ENCODE measurements around the gene SNED1. TPM values are rescaled to one million over a fixed set of nuclear protein-coding genes. Genes with fewer than 3 reads are reported as not detected.

The SNED1 gene
- polyA plus RNA-seq, 2 donors: 3.3 to 3.6 TPM

DNA sequence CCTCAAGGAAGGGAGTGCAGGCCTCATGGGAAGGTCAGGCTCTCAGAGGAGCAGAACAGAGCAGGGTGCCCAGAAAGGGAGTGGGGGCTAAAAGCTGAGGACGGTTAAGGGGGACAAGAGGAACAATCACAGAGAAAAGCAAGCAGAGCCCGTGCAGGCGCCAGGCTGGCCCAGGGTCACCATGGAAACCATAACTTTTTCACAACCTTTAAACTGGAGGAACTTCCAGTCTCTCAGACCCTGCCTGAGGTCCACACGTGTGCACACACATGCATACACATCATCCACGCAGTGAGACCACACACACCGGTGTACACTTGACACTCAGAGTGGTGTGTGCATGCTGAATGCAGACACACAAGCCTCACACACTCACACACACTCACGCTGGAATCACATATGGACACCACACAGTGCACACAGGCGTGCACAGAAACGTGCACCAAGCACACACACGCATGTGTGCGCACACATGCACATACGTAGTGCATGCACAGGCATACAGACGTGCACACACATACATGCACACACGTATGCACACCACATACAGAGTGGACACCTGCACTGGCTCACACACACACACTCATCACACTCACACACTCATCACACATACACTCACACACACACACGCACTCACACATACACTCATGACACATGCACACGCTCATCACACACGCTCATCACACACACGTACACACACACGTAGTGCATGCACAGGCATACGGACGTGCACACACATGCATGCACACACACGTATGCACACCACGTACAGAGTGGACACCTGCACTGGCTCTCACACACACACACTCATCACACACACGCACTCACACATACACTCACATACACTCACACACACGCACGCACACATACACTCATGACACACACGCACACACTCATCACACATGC lies 37.2 kb upstream of the SNED1 start:
- 72 to 81% methylated on average over 27 of the region's 27 CpGs for WGBS, 2 donors
- no peaks in the 10 kb centered on the region for H3K27me3 ChIP-seq (ENCODE audit: control insufficient read depth in 1 of 2, insufficient read depth in 2 of 2, low read length in 2 of 2)
- peaks cover 0 to 2% of the 10 kb centered on the region in 2 donors for H3K9me3 ChIP-seq (ENCODE audit: control insufficient read depth in 2 of 2, insufficient read depth in 1 of 2, low read depth in 1 of 2, low read length in 1 of 2)
- H3K27ac ChIP-seq (ENCODE audit: low read depth in 2 of 2, low read length in 1 of 2): no peak overlapping the region
- no peak overlapping the region for H3K4me3 ChIP-seq (ENCODE audit: low read depth in 1 of 2, low read length in 2 of 2)
- peaks cover 3 to 11% of the 10 kb centered on the region in 2 donors for H3K4me1 ChIP-seq (ENCODE audit: control insufficient read depth in 2 of 2, insufficient read depth in 2 of 2, low read length in 1 of 2)
- no peaks in the 10 kb centered on the region for H3K36me3 ChIP-seq (ENCODE audit: control insufficient read depth in 2 of 2, insufficient read depth in 2 of 2, low read length in 1 of 2)

DNA sequence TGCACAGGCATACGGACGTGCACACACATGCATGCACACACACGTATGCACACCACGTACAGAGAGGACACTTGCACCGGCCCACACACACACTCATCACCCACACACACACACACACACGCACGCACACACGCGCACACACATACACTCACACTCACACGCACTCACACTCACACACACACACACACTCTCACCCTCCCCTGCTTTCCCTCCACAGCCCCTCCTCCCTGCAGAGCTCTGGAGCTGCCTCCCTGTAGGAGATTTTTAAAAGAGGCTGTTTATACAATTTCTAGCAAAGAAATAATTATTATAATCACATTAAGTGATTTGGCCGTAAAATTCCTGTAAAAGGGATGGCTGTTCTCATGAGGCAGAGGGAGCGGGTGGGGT lies 36.5 kb upstream of the SNED1 start:
- no peak overlapping the region for H3K27ac ChIP-seq (ENCODE audit: low read depth in 2 of 2, low read length in 1 of 2)
- peaks cover 3 to 11% of the 10 kb centered on the region in 2 donors for H3K4me1 ChIP-seq (ENCODE audit: control insufficient read depth in 2 of 2, insufficient read depth in 2 of 2, low read length in 1 of 2)
- H3K4me3 ChIP-seq (ENCODE audit: low read depth in 1 of 2, low read length in 2 of 2): no peak overlapping the region

DNA sequence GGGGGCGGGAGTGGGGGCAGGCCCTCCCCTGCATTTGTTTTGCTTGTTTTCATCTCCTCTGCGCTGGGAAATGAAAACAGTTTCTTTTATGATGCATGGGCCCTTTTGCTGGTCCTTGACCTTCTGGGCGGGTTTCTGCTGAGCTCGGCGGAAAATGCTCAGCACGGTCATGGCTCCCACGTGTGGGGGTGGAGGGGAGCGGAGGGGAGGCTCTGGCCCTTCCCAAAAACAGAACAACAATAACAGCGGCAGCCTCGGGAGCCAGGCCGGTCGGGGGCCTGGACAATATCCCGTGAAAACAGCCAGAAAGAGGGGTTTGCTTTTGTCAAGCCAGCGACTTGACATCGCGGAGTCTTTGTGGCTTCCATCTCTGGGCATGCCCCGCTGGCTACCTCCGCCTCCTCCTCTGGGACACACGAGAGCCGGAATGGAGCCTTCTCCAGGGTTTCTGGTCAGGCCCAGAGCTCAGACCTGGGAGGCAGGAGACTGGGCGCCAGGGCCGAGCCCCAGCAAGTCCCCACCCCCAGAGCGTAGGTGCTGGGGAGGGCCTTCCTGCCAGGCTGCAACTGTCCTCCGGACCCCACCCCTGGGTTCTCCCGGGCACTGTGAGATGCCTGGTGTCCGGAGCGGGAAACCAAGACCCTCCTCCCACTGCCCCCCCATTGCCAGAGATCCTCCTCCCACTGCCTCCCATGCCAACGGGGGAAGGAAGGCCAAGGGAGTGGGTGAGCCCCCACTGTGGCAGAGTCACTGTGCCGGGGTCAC lies 35.9 kb upstream of the SNED1 start:
- peaks cover 0 to 2% of the 10 kb centered on the region in 2 donors for H3K9me3 ChIP-seq (ENCODE audit: control insufficient read depth in 2 of 2, insufficient read depth in 1 of 2, low read depth in 1 of 2, low read length in 1 of 2)
- no peak overlapping the region for H3K4me3 ChIP-seq (ENCODE audit: low read depth in 1 of 2, low read length in 2 of 2)
- no peaks in the 10 kb centered on the region for H3K27me3 ChIP-seq (ENCODE audit: control insufficient read depth in 1 of 2, insufficient read depth in 2 of 2, low read length in 2 of 2)
- whole genome bisulfite sequencing, 2 donors: 58 to 59% methylated on average over 29 of the region's 29 CpGs
- peaks cover 5 to 11% of the 10 kb centered on the region in 2 donors for H3K4me1 ChIP-seq (ENCODE audit: control insufficient read depth in 2 of 2, insufficient read depth in 2 of 2, low read length in 1 of 2)
- no peaks in the 10 kb centered on the region for H3K36me3 ChIP-seq (ENCODE audit: control insufficient read depth in 2 of 2, insufficient read depth in 2 of 2, low read length in 1 of 2)
- H3K27ac ChIP-seq (ENCODE audit: low read depth in 2 of 2, low read length in 1 of 2): peak overlapping the region; percentile 12 to 60

More for the DNA sequence above, 36.5 kb upstream of the SNED1 start:
- 54 to 69% methylated on average over 12 of the region's 12 CpGs for WGBS, 2 donors
- Histone ChIP-seq H3K27me3 (ENCODE audit: control insufficient read depth in 1 of 2, insufficient read depth in 2 of 2, low read length in 2 of 2) (no peaks in the 10 kb centered on the region), H3K36me3 (ENCODE audit: control insufficient read depth in 2 of 2, insufficient read depth in 2 of 2, low read length in 1 of 2) (no peaks in the 10 kb centered on the region), H3K9me3 (ENCODE audit: control insufficient read depth in 2 of 2, insufficient read depth in 1 of 2, low read depth in 1 of 2, low read length in 1 of 2) (peaks cover 0 to 2% of the 10 kb centered on the region in 2 donors)

DNA sequence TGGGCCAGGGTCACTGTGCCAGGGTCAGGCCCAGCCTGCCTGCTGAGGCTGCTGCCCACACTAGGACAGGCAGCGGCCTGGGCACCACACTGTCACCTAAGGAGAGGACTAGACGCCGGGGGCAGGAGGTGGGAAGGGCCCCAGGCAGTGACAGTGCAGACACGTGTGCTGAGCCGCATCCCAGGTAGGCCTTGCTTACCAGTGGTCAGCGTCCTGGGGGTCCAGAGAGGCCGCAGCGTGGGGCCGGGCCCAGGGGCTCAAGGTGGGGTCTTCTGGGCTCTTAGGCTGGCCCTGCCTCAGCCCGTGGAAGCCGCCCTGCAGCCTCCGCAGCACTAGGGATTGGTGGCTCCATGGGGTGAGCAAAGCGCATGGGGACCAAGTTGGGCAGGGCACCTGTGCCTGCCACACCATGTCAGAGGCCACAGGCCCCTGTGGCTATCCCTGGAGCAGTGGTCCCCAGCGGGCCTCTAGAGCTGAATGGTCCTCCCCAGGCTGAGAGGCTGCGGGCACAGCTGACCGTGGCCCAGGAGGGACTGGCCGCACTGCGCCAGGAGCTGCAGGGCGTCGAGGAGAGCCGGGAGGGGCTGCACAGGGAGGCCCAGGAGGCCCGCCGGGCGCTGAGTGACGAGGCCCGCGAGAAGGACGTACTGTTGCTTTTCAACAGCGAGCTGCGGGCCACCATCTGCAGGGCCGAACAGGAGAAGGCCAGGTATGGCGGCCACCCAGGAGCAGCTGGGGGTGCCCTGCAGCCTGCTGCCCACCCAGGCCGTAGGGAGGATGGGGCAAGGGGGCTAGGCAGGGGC lies 35.2 kb upstream of the SNED1 start:
- Histone ChIP-seq H3K27ac (ENCODE audit: low read depth in 2 of 2, low read length in 1 of 2) (peak overlapping the region in 1 of 2 donors; percentile 60), H3K4me3 (ENCODE audit: low read depth in 1 of 2, low read length in 2 of 2) (no peak overlapping the region), H3K4me1 (ENCODE audit: control insufficient read depth in 2 of 2, insufficient read depth in 2 of 2, low read length in 1 of 2) (peaks cover 5 to 8% of the 10 kb centered on the region in 2 donors), H3K27me3 (ENCODE audit: control insufficient read depth in 1 of 2, insufficient read depth in 2 of 2, low read length in 2 of 2) (no peaks in the 10 kb centered on the region), H3K9me3 (ENCODE audit: control insufficient read depth in 2 of 2, insufficient read depth in 1 of 2, low read depth in 1 of 2, low read length in 1 of 2) (peaks cover 0 to 2% of the 10 kb centered on the region in 2 donors), H3K36me3 (ENCODE audit: control insufficient read depth in 2 of 2, insufficient read depth in 2 of 2, low read length in 1 of 2) (no peaks in the 10 kb centered on the region)
- 92 to 95% methylated on average over 33 of the region's 33 CpGs for WGBS, 2 donors

DNA sequence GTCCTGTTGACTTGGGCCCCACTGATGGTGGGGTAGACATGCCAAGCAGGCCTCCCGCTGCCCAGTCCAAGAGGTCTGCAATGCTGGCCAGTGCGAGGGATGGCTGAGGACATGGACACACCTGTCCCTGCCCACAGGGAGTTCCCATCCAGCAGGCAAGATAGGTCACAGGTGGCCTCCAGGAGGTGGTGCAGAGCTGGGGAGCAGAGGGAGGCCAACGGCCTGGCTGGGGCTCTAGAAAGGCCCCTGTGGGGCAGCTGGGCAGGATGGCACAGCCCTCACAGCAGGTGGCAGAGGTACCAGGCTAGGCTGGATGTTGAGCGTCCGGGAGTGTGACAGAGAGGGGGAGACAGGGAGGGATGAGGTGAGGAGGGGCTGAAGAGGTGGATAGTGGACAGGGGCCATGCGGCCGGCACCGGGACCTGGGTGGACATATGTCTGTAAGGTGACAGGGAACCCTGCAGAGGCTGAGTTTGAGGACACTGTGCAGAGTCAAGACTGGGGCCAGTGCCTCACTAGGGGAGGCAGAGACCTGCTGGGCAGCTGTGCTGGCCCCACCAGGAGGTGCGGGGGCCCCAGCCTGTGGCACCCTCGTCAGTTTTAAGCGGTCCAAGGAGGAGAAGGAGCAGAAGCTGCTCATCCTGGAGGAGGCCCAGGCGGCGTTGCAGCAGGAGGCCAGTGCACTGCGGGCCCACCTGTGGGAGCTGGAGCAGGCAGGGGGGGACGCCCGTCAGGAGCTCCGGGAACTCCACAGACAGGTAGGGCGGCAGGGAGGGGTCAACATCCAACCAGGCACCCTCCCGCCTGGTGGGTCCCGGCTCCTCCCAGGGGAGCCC lies 34.3 kb upstream of the SNED1 start:
- WGBS, 2 donors: 90 to 92% methylated on average over 18 to 20 of the region's 20 CpGs
- Histone ChIP-seq H3K9me3 (ENCODE audit: control insufficient read depth in 2 of 2, insufficient read depth in 1 of 2, low read depth in 1 of 2, low read length in 1 of 2) (peaks cover 0 to 2% of the 10 kb centered on the region in 2 donors), H3K27ac (ENCODE audit: low read depth in 2 of 2, low read length in 1 of 2) (no peak overlapping the region), H3K4me1 (ENCODE audit: control insufficient read depth in 2 of 2, insufficient read depth in 2 of 2, low read length in 1 of 2) (peaks cover 5 to 8% of the 10 kb centered on the region in 2 donors), H3K27me3 (ENCODE audit: control insufficient read depth in 1 of 2, insufficient read depth in 2 of 2, low read length in 2 of 2) (no peaks in the 10 kb centered on the region), H3K4me3 (ENCODE audit: low read depth in 1 of 2, low read length in 2 of 2) (no peak overlapping the region), H3K36me3 (ENCODE audit: control insufficient read depth in 2 of 2, insufficient read depth in 2 of 2, low read length in 1 of 2) (no peaks in the 10 kb centered on the region)

DNA sequence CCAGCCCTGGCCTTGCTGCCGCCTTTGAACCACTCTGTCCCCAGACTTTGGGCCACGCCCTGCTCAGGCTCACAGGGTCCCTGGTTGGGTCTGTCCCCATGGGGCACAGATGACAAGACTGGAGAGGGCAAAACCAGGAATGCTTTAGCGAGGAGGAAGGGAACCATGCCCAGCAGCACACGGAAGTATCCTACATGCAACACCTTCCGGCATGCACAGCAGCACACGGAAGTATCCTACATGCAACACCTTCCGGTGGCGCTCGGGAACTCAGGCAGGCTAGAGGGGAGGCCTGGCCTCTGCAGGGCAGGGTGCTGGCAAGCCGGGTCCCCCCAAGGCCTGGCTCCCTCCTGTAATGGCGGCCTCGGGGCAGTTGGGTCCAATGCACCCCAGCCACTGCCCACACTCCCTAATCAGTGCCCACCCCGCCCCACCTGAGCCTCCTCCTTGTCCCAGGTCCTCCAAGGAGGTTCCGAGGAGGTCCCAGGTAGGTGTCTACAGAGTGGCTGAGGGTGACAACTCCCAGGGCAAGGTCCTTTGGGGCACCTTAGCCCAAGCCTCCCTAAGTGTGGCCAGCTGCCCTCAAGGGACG lies 33.6 kb upstream of the SNED1 start:
- WGBS, 2 donors: 92 to 94% methylated on average over 14 to 15 of the region's 15 CpGs
- peaks cover 5 to 8% of the 10 kb centered on the region in 2 donors for H3K4me1 ChIP-seq (ENCODE audit: control insufficient read depth in 2 of 2, insufficient read depth in 2 of 2, low read length in 1 of 2)
- H3K36me3 ChIP-seq (ENCODE audit: control insufficient read depth in 2 of 2, insufficient read depth in 2 of 2, low read length in 1 of 2): no peaks in the 10 kb centered on the region
- H3K9me3 ChIP-seq (ENCODE audit: control insufficient read depth in 2 of 2, insufficient read depth in 1 of 2, low read depth in 1 of 2, low read length in 1 of 2): peaks cover 0 to 2% of the 10 kb centered on the region in 2 donors
- no peaks in the 10 kb centered on the region for H3K27me3 ChIP-seq (ENCODE audit: control insufficient read depth in 1 of 2, insufficient read depth in 2 of 2, low read length in 2 of 2)
- H3K27ac ChIP-seq (ENCODE audit: low read depth in 2 of 2, low read length in 1 of 2): no peak overlapping the region
- no peak overlapping the region for H3K4me3 ChIP-seq (ENCODE audit: low read depth in 1 of 2, low read length in 2 of 2)

DNA sequence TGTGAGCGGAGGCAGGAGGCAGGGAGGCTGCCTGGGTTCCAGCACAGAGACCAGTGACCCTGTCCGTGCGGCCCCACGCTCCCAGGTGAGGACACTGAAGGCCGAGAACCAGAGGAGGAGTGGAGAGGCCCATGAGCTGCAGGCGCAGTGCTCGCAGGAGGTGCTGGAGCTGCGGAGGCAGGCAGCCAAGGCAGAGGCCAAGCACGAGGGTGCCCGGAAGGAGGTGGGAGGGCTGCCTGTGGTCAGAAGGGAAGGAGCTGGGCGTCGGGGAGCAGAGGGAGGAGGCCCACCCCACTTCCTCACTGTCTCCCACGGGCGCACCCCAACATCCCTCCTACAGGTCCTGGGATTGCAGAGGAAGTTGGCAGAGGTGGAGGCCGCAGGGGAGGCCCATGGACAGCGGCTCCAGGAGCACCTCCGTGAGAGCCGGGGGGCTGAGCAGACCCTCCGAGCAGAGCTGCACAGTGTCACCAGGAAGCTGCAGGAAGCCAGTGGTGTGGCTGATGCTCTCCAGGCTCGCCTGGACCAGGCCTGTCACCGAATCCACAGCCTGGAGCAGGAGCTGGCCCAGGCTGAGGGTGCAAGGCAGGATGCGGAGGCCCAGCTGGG lies 33.0 kb upstream of the SNED1 start:
- Histone ChIP-seq H3K4me1 (ENCODE audit: control insufficient read depth in 2 of 2, insufficient read depth in 2 of 2, low read length in 1 of 2) (peaks cover 4 to 5% of the 10 kb centered on the region in 2 donors), H3K27ac (ENCODE audit: low read depth in 2 of 2, low read length in 1 of 2) (no peak overlapping the region), H3K36me3 (ENCODE audit: control insufficient read depth in 2 of 2, insufficient read depth in 2 of 2, low read length in 1 of 2) (no peaks in the 10 kb centered on the region), H3K4me3 (ENCODE audit: low read depth in 1 of 2, low read length in 2 of 2) (no peak overlapping the region), H3K27me3 (ENCODE audit: control insufficient read depth in 1 of 2, insufficient read depth in 2 of 2, low read length in 2 of 2) (no peaks in the 10 kb centered on the region), H3K9me3 (ENCODE audit: control insufficient read depth in 2 of 2, insufficient read depth in 1 of 2, low read depth in 1 of 2, low read length in 1 of 2) (peaks cover 0 to 2% of the 10 kb centered on the region in 2 donors)
- 81 to 82% methylated on average over 22 of the region's 22 CpGs for WGBS, 2 donors

DNA sequence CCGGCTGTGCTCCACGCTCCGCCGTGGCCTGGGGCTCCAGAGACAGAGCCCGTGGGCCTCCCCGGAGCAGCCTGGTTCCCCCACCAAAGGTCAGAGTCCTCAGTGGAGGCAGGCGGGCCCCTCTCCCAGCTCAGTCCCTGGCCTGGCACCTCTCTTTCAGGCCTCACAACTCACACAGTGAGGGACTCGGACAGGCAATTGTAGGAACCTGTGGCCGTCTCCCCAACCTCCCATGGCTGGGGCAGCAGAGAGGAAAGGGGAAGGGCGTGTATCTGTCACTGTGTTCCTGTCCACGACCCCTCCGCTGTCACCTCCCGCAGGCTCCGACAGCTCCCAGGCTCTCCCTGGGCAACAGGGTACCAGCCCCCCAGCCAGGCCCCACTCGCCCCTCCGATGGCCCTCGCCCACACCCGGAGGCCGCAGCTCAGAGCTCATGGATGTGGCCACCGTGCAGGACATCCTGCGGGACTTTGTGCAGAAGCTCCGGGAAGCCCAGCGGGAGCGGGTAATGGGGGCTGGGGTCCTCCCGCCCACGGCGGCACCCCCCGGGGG lies 32.4 kb upstream of the SNED1 start:
- Histone ChIP-seq H3K9me3 (ENCODE audit: control insufficient read depth in 2 of 2, insufficient read depth in 1 of 2, low read depth in 1 of 2, low read length in 1 of 2) (peaks cover 0 to 2% of the 10 kb centered on the region in 2 donors), H3K4me3 (ENCODE audit: low read depth in 1 of 2, low read length in 2 of 2) (no peak overlapping the region), H3K4me1 (ENCODE audit: control insufficient read depth in 2 of 2, insufficient read depth in 2 of 2, low read length in 1 of 2) (peaks cover 2 to 4% of the 10 kb centered on the region in 2 donors), H3K36me3 (ENCODE audit: control insufficient read depth in 2 of 2, insufficient read depth in 2 of 2, low read length in 1 of 2) (no peaks in the 10 kb centered on the region), H3K27ac (ENCODE audit: low read depth in 2 of 2, low read length in 1 of 2) (no peak overlapping the region), H3K27me3 (ENCODE audit: control insufficient read depth in 1 of 2, insufficient read depth in 2 of 2, low read length in 2 of 2) (no peaks in the 10 kb centered on the region)
- 86 to 92% methylated on average over 25 to 28 of the region's 28 CpGs for WGBS, 2 donors
